GM18870 (cell line): Measurements from ENCODE around the gene HTR6.

Experiments
- ATAC-seq: cut with Tn5 transposase; IDR thresholded peaks from one replicate; pipeline ENCODE4 v1.9.1; 2021; ENCODE audit warnings: moderate library complexity; ENCODE audit not compliant: unreplicated experiment

Gene HTR6

DNA sequence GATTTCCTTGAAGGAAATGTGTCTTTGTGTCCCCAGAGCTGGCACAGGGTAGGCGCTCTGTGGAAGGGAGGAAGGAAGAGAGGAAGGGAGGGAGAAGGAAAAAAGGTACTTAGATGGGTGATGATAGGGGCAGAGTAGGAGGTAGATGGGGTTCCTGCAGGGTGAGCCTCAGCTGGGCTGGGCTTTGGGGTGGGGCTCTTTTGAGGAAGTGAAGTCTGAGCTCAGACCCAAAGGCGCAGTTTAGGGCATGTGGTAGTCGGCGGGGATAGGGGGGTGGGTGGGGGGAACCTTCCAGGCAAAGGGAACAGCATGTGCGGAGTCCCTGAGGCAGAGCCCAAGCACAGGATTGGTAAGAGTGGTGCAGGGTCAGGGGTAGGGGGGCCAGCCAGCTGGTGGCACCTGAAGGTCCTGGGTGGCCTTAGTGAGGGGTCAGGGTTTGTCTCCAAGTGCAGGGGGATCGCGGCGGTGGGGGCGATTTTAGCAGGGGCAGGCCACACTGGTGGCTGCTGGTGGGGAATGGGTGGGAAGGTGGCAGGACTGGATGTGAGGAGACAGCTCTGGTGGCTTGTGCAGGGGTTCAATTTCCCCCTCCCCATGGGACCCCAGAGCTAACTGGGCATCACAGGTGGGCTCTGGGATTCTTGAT, 8.4 kb upstream of the HTR6 start:
- no peak for ATAC-seq

DNA sequence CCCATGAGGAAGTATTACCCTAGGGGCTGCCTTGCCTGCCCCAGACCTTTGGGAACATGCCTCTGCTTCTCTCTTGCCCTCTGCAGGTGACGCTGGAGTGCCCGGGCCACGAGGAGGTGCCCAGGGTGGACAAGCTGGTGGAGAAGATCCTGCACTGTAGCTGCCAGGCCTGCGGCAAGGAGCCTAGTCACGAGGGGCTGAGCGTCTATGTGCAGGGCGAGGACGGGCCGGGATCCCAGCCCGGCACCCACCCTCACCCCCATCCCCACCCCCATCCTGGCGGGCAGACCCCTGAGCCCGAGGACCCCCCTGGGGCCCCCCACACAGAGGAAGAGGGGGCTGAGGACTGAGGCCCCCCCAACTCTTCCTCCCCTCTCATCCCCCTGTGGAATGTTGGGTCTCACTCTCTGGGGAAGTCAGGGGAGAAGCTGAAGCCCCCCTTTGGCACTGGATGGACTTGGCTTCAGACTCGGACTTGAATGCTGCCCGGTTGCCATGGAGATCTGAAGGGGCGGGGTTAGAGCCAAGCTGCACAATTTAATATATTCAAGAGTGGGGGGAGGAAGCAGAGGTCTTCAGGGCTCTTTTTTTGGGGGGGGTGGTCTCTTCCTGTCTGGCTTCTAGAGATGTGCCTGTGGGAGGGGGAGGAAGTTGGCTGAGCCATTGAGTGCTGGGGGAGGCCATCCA, 7.8 kb upstream of the HTR6 start:
- no peak for ATAC-seq

DNA sequence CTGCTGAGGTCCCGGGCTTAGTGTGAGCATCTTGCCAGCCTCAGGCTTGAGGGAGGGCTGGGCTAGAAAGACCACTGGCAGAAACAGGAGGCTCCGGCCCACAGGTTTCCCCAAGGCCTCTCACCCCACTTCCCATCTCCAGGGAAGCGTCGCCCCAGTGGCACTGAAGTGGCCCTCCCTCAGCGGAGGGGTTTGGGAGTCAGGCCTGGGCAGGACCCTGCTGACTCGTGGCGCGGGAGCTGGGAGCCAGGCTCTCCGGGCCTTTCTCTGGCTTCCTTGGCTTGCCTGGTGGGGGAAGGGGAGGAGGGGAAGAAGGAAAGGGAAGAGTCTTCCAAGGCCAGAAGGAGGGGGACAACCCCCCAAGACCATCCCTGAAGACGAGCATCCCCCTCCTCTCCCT, 7.2 kb upstream of the HTR6 start:
- ATAC-seq = no peak

DNA sequence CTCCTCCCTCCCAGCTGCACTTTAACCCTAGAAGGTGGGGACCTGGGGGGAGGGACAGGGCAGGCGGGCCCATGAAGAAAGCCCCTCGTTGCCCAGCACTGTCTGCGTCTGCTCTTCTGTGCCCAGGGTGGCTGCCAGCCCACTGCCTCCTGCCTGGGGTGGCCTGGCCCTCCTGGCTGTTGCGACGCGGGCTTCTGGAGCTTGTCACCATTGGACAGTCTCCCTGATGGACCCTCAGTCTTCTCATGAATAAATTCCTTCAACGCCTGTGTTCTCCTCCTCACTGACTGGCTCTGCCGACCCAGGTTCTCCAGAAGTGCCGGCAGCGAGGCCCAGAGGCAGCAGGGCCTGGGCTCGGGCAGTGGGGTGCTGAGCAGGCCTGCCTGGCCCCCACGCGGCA, 6.5 kb upstream of the HTR6 start:
- ATAC-seq = no peak

DNA sequence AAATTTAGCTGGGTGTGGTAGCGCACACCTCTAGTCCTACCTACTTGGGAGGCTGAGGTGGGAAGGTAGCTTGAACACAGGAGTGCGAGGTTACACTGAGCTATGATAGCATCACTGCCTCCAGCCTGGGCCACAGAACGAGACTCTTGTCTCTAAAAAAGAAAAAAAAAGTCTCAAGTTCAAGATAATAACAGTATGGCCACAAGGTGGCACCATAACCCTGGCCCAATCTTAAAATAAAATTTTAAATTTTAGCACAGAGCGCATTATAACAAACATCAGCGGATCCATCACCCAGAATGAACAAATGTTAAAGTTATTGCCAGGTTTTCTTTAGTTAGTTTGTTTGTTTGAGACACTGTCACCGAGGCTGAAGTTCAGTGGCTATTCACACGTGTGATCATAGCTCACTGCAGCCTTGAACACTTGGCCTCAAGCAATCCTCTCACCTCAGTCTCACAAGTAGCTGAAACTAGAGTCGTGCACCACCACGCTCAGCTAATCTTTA, 2.9 kb upstream of the HTR6 start:
- ATAC-seq = no peak

DNA sequence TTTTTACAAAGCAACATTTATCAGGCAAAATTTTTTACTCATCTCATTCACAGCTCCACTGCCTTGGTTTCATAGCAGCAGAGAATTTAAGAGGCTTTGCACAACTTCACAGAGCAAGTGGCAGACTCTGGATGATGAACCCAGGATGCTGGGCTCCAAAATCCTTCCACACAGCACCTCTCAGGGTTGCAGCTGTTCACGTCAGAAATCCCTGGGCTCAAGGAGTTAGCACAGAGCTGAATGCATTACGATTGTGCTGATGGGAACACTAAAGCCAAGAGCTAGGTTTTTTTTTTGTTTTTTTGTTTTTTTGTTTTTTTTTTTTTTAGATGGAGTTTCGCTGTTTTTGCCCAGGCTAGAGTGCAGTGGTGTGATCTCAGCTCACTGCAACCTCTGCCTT, 2.4 kb upstream of the HTR6 start:
- no peak for ATAC-seq

DNA sequence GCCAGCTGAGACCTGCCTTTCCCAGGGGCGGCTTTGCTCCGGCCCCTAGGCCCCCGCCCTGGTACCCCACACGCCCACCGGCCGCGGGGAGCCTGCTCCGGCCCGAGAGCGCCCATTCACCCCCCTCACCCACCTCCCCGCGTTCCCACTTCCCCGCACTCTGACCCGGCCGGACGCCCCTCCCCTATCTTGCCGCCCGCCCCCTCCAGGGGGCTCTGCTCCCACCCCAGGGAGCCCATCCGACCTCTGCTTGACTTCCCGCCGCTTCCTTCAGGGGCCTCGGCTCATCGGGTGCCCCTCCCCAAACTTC, 466 bp downstream of the HTR6 start:
- no peak for ATAC-seq

DNA sequence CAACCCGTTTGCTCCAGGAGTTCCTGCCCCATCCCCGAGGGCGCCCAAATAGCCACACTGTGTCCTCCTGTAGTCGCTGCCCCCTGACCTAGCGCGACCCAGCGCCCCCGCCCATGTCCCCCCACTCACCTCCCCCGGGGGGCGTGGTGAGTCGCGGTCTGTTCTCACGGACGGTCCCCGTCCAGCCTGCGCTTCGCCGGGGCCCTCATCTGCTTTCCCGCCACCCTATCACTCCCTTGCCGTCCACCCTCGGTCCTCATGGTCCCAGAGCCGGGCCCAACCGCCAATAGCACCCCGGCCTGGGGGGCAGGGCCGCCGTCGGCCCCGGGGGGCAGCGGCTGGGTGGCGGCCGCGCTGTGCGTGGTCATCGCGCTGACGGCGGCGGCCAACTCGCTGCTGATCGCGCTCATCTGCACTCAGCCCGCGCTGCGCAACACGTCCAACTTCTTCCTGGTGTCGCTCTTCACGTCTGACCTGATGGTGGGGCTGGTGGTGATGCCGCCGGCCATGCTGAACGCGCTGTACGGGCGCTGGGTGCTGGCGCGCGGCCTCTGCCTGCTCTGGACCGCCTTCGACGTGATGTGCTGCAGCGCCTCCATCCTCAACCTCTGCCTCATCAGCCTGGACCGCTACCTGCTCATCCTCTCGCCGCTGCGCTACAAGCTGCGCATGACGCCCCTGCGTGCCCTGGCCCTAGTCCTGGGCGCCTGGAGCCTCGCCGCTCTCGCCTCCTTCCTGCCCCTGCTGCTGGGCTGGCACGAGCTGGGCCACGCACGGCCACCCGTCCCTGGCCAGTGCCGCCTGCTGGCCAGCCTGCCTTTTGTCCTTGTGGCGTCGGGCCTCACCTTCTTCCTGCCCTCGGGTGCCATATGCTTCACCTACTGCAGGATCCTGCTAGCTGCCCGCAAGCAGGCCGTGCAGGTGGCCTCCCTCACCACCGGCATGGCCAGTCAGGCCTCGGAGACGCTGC, 1.1 kb downstream of the HTR6 start:
- ATAC-seq = no peak

DNA sequence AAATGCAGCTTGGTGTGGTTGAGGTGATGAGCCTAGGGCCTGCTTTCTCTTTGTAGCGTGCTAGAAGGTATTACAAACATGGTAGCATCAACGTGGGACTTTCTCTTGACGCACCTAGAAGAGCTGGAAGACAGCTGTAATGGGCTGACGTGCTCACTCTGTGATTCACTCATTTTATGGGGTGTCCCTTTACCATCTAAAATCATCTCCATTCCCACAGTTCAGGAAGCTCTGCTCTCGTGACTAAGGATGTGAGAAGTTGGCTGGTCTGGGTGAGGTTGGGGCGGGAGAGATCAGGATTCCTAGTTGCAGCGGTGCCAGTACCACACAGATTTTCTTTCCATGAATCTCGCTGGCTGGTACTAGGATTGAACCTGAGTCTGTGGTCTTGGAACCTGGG, 4.2 kb downstream of the HTR6 start:
- no peak for ATAC-seq

DNA sequence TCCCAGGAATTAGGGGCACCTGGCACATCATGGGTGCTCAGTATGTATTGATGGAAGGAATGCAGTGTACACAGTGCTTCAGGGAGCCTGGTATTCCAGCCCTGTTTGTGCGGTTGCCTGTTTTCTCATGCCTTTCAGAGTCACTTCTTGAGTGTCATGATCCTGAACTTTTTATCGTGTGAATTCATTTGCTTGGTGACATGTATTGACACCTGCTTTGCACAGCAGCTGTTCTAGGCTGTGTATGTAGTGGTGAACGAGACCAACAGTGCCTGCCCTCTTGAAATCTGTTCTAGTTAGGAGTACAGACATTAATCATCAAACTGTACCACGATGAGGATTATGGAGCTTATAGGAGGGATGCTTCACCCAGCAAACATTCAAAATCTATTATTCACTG, 6.1 kb downstream of the HTR6 start:
- no peak for ATAC-seq

DNA sequence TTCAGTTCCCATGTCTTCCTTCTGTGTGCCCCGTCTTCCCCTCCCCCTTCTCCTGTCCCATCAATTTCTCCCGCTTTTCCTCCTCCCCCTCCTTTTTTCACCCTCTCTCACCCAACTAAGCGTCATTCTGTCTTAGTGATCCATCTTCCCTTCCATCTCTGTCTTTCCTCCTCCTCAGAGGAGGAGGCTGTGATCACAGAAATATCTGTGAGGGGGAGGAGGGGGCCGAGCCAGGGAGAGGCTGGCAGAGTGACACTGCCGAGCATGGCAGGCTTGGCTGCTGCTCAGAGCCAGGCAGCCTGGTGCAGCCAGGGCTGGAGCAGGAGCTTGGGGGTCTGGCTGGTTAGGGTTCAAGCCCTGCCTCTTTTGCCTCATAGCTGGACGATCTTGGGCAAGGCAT, 7.6 kb downstream of the HTR6 start:
- ATAC-seq = no peak

DNA sequence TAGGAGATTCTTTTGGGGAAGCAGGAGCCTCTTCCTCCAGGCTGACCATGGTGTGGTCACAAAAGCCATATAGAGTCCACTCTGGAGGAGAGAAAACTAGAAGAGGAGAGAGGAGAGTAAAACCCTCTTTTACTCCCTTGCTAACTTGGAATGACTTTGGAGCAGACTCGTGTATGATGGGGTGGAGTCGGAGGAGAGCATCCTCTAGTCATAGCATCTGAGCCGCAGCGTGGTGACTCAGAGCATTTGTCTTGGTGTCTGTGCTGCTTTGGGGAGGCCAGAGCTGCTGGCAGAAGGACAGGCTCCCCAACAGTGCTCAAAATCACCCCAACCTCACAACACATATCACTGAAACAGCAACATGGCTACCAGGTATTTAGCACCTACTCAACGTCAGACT, 11.1 kb downstream of the HTR6 start:
- no peak for ATAC-seq

DNA sequence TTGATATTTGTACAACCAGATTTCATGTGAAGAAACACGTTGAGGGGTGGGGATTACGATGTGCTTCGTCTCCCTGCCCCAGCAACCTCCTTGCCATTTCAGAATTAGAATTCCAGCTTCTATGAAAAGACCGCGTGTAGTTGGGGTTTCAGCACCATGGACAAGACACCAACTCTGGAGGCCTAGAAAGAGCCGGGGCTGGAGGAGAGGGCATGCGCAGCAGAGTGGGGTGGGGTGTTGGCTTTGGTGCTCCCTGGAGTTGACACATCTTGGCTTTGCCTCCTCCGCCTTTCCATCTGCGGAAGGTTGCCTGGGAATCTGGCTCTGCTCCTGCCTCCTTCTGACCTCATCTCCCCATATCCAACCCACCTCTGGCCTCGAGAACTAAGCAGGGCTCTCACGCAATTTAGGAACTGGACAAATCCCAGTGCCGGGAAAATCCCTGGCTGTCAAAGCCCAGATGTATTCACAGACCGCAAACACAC, 11.8 kb downstream of the HTR6 start:
- ATAC-seq = no peak

DNA sequence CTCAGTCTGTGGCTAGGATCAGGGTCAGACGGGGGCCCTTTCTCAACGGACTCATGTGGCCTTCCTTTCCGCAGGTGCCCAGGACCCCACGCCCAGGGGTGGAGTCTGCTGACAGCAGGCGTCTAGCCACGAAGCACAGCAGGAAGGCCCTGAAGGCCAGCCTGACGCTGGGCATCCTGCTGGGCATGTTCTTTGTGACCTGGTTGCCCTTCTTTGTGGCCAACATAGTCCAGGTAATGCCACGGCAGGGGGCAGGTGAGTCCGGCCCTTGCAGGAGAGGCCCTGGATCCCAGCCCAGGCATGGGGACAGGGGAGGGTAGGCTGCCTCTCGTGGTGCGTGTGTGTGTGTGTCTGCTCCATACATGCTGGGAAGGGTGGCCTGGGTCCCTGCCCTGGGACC, 13.8 kb downstream of the HTR6 start:
- ATAC-seq = no peak

DNA sequence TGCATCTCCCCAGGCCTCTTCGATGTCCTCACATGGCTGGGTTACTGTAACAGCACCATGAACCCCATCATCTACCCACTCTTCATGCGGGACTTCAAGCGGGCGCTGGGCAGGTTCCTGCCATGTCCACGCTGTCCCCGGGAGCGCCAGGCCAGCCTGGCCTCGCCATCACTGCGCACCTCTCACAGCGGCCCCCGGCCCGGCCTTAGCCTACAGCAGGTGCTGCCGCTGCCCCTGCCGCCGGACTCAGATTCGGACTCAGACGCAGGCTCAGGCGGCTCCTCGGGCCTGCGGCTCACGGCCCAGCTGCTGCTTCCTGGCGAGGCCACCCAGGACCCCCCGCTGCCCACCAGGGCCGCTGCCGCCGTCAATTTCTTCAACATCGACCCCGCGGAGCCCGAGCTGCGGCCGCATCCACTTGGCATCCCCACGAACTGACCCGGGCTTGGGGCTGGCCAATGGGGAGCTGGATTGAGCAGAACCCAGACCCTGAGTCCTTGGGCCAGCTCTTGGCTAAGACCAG, 14.3 kb downstream of the HTR6 start:
- no peak for ATAC-seq

DNA sequence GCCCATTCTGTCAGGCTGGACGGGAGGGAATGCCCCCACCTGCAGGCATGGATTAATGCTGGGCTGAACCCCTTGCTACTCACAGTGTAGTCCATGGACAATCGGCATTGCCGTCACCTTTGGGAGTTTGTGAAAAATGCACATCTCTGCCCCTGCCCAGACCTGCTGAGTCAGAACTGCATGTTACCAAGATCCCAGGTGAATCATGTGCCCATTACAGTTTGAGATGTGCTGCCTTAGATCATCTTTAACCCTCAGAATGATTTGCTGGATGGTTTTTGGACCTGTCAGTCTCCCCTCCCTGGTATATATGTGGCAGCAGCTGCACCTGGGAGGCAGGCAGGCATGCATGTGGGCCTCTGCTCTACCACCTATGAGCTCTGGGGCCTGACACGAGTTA, 15.0 kb downstream of the HTR6 start:
- ATAC-seq = no peak

DNA sequence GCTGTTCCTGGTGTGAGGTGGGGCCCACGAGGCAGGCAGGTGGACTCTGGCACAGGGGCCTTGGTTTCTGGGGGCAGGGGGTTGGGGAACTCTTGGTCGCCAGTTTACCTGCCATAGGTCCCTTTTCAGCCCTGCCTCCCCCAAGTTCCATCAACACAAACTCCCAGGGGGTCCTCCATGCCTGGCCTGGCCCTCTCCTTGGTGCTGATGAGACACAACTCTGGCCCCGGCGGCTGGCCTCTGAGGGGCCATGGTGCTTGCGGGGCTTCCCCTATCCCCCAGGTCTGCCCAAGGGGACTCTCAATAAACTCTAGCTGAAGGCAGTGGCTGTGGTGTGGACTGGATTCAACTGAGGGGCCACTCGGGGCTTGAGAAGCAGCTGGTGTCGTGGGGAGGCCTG, 16.0 kb downstream of the HTR6 start:
- no peak for ATAC-seq

DNA sequence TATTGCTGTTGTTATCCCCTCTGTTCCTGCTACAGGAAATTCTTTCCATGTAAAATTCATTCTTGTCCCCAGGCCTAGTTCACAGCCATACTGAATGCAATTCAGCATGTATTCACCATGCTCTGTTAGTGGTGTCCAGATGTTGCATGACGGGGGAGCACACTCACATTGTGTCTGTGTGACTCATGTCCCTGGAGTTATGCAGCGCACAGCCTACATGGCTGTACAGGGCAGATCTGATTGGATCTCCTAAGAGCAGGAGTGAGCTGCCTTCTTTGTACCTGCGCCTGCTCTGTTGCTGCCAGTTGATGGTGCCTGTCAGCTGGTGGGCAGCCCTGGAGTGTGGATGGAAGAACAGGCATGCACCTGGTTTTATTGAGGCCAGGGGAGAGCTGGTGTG, 17.6 kb downstream of the HTR6 start:
- ATAC-seq = no peak

DNA sequence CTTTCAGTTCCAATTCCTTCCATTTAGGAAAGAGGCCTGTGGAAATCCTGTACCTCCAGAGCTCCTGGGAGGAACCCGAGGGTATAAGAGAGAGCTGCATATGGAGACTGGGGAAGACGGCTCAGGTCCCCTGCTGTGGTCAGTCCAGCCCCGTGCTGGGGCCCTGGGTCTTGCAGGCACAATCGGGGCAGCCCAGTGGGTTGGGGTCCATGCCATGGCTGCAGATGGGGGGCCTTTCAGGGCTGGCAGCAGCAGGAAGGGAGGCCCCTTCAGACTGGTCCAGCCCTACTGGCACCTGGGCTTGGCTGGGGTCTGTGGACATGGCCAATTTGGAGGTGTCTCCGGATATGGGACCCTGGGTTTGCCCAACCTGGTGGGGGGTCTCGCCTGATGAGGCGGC, 18.2 kb downstream of the HTR6 start:
- ATAC-seq = no peak

DNA sequence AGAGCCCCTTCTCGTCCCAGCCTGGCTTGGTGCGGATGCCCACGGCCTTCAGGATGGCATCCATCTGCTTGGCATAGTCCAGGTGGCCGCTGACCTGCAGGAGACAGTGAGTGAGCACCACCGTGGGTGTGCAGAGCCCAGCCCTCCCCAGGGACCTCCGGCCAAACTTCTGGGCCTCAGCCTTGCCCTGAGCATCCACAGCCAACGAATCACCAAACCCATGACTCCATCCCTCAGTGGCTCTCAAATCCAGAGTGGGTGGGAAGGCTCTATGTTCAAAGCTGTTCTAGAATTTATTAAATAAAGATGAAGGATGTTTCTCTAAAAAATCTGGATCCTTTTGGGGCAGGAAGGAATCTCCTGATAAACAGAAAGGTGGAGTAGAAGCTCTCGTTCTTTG, 18.7 kb downstream of the HTR6 start:
- ATAC-seq = no peak

DNA sequence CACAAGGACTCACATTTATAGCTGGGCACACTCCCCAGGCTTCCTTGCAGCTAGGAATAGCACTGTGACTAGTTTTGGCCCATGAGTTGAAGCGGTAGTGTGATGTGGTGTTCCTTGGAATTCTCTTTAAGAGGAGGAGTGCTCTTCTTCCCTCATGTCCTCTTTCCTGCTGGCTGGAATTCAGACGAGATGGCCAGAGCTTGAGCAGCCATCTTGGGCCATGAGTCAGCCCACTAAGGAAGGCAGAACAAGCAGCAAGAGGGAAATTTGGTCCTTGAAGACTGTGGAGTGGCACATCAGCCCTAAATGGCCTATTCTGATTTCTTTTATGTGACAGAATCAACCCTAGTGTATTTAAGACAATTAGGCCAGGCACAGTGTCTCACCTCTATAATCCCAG, 20.0 kb downstream of the HTR6 start:
- no peak for ATAC-seq

DNA sequence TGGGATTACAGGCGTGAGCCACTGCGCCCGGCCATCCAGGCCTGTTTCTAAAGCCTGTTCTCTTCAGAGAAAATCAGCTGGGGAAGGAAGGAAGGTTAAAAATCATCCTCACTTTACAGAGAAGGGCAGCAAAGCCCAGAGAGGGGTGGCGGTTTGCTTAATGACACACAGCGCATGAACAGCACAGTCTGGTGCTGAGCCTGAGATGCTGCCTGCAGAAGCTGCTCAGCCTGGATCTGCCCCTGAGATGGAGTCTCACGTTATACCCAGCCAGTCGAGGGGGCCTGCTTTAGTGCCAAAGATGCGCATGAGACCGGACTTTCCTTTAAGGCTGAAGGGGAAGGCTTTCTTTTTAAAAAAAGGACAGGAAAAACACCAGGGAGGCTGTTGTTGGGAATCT, 21.3 kb downstream of the HTR6 start:
- no peak for ATAC-seq
